CD4-positive, alpha-beta T cell treated with Interleukin-10 for 1 hour (primary cell): ENCODE measurements around the gene ACCSL.

Experiments
- DNase-seq: peaks from one replicate; pipeline ENCODE4 v3.0.0-alpha.2; 2020

The ACCSL gene

GRCh38 chr11:44018829-44019228 lies 29.0 kb upstream of the ACCSL start:
- no peak for DNase-seq

GRCh38 chr11:44024977-44025376 lies 22.8 kb upstream of the ACCSL start:
- DNase-seq = no peak

- no peak for DNase-seq
These were observed 22.1 kb upstream of the ACCSL start for GRCh38 chr11:44025727-44026126.

GRCh38 chr11:44028401-44028800 lies 19.4 kb upstream of the ACCSL start:
- no peak for DNase-seq

GRCh38 chr11:44028816-44029506 lies 18.8 kb upstream of the ACCSL start:
- DNase-seq = no peak

- DNase-seq = no peak
These were observed 18.3 kb upstream of the ACCSL start for GRCh38 chr11:44029507-44029845.

GRCh38 chr11:44029977-44030911 lies 17.5 kb upstream of the ACCSL start:
- DNase-seq = no peak

GRCh38 chr11:44030996-44031395 lies 16.8 kb upstream of the ACCSL start:
- no peak for DNase-seq

GRCh38 chr11:44031549-44031948 lies 16.2 kb upstream of the ACCSL start:
- no peak for DNase-seq

GRCh38 chr11:44032299-44033085 lies 15.3 kb upstream of the ACCSL start:
- no peak for DNase-seq

- no peak for DNase-seq
These were observed 14.3 kb upstream of the ACCSL start for GRCh38 chr11:44033411-44033850.

- DNase-seq = no peak
These were observed 13.9 kb upstream of the ACCSL start for GRCh38 chr11:44033856-44034255.

GRCh38 chr11:44034639-44035038 lies 13.1 kb upstream of the ACCSL start:
- DNase-seq = no peak

GRCh38 chr11:44036811-44037657 lies 10.7 kb upstream of the ACCSL start:
- peak; percentile 26 for DNase-seq

GRCh38 chr11:44037658-44037998 lies 10.2 kb upstream of the ACCSL start:
- DNase-seq = no peak

- no peak for DNase-seq
These were observed 4.6 kb upstream of the ACCSL start for GRCh38 chr11:44043157-44043556.

- no peak for DNase-seq
These were observed 1.6 kb upstream of the ACCSL start for GRCh38 chr11:44046182-44046581.

- DNase-seq = no peak
These were observed 483 bp upstream of the ACCSL start for GRCh38 chr11:44047298-44047697.

GRCh38 chr11:44049832-44050231 lies 2.1 kb downstream of the ACCSL start:
- DNase-seq = no peak

GRCh38 chr11:44051171-44051570 lies 3.4 kb downstream of the ACCSL start:
- DNase-seq = no peak

- DNase-seq = no peak
These were observed 9.6 kb downstream of the ACCSL start for GRCh38 chr11:44057340-44057739.

GRCh38 chr11:44058275-44058674 lies 10.5 kb downstream of the ACCSL start:
- DNase-seq = no peak
